Nephron progenitor cell (in vitro differentiated cells): Measurements from ENCODE around the gene PFKL.

ENCODE experiments used
- DNase-seq: peaks from one replicate; pipeline ENCODE4 v3.0.0; 2021
- H3K27ac Mint-ChIP-seq: 2 replicates; pipeline ENCODE4 v1.8.0; 2021; ENCODE audit warnings: mild to moderate bottlenecking, moderate library complexity, mixed read lengths
- H3K27me3 Mint-ChIP-seq: 2 replicates; pipeline ENCODE4 v1.8.0; 2021; ENCODE audit warnings: mild to moderate bottlenecking, low read depth, mixed read lengths; ENCODE audit not compliant: poor library complexity
- H3K36me3 Mint-ChIP-seq: 2 replicates; pipeline ENCODE4 v1.8.0; 2021; ENCODE audit warnings: low read depth, mixed read lengths
- H3K4me1 Mint-ChIP-seq: 2 replicates; pipeline ENCODE4 v1.8.0; 2021; ENCODE audit warnings: mixed read lengths
- H3K4me3 Mint-ChIP-seq: 2 replicates; pipeline ENCODE4 v1.8.0; 2021; ENCODE audit warnings: mild to moderate bottlenecking, moderate library complexity, mixed read lengths
- H3K9me3 Mint-ChIP-seq: 2 replicates; pipeline ENCODE4 v1.8.0; 2021; ENCODE audit warnings: mild to moderate bottlenecking, moderate library complexity, mixed read lengths
- TF ChIP-seq, protein P1 (sequence below): fragments of 200-600 bp; sonication (generic); IDR thresholded peaks from 2 replicates; pipeline ENCODE4 v1.5.0; 2021; ENCODE audit warnings: antibody characterized with exemption

Gene PFKL

DNA sequence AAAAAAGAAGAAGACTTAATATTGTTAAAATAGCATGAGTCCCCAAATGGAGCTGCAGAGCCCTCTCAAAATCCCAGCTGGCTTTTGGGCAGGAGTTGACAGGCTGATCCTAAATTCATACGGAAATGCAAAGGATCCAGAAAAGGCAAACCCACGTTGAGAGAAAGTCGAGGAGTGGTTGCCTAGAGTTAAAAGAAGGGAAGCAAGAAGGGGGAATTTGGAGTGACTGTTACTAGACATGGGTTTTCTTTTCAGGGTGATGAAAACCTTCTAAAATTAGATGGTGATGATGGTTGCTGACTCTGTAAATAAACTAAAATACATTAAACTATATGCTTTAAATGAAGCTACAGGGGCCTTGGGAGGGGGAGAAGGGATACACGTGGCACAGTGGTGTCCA, 39.8 kb upstream of the PFKL start:
- H3K27me3 Mint-ChIP-seq = peaks cover 18% of the 10 kb centered on the region
- TF ChIP-seq, protein P1, sequence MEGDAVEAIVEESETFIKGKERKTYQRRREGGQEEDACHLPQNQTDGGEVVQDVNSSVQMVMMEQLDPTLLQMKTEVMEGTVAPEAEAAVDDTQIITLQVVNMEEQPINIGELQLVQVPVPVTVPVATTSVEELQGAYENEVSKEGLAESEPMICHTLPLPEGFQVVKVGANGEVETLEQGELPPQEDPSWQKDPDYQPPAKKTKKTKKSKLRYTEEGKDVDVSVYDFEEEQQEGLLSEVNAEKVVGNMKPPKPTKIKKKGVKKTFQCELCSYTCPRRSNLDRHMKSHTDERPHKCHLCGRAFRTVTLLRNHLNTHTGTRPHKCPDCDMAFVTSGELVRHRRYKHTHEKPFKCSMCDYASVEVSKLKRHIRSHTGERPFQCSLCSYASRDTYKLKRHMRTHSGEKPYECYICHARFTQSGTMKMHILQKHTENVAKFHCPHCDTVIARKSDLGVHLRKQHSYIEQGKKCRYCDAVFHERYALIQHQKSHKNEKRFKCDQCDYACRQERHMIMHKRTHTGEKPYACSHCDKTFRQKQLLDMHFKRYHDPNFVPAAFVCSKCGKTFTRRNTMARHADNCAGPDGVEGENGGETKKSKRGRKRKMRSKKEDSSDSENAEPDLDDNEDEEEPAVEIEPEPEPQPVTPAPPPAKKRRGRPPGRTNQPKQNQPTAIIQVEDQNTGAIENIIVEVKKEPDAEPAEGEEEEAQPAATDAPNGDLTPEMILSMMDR = no peak
- H3K4me1 Mint-ChIP-seq = peaks cover 9% of the 10 kb centered on the region
- H3K9me3 Mint-ChIP-seq = no peaks in the 10 kb centered on the region
- H3K27ac Mint-ChIP-seq = no peak overlapping the region
- no peak overlapping the region for H3K4me3 Mint-ChIP-seq
- H3K36me3 Mint-ChIP-seq = no peaks in the 10 kb centered on the region
- no peak for DNase-seq

GRCh38 chr21:44260791-44261631, 38.8 kb upstream of the PFKL start:
- Mint-ChIP-seq H3K27me3 (peaks cover 18% of the 10 kb centered on the region), H3K36me3 (no peaks in the 10 kb centered on the region), H3K4me3 (no peak overlapping the region), H3K27ac (no peak overlapping the region), H3K4me1 (peaks cover 9% of the 10 kb centered on the region), H3K9me3 (no peaks in the 10 kb centered on the region)
- TF ChIP-seq, protein P1 = no peak
- no peak for DNase-seq

- Mint-ChIP-seq H3K27me3 (peaks cover 18% of the 10 kb centered on the region), H3K4me1 (peaks cover 15% of the 10 kb centered on the region), H3K36me3 (no peaks in the 10 kb centered on the region), H3K9me3 (no peaks in the 10 kb centered on the region), H3K27ac (no peak within 1 kb of the TSS), H3K4me3 (no peak within 1 kb of the TSS)
- no peak for DNase-seq
- TF ChIP-seq, protein P1 = no peak
These were observed 38.1 kb upstream of the PFKL start, which contains the start of gene DNMT3L for GRCh38 chr21:44261675-44262295. DNMT3L (minus strand) TSS chr21:44261897; CDS start chr21:44261259, 638 bp downstream.

DNA sequence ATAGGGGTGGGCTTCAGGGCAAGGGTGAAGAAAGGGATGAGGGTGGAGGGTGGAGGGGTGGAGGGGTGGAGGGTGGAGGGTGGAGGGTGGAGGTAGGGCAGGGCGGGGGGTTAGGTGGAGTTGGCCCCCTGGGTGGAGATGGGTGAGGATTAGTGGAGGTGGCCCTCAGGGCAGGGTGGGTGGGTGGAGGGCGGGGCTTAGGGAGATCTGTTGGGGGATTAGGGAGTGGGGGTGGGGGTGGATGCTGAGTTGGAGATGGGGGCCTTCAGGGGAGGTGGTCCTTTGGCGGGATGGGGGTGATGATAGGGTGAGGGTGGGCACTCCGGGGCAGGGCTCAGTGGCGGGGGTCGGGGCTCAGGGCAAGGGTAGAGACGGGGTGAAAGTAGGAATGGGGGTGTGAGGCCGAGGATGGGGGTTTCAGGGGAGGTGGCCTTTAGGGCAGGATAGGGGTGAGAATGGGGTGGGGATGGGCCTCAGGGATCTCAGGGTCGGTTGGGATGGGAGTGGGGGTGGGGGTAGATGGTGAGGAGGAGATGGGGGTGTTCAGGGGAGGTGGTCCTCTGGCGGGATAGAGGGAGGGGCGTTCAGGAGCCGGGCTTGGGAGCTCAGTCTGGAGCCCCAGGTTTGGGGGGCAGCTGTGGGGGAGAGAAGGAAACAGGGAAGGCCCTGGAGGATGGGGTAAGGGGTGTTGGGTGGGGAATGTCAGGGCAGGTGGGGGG, 37.4 kb upstream of the PFKL start:
- Mint-ChIP-seq H3K4me1 (peaks cover 15% of the 10 kb centered on the region), H3K4me3 (no peak overlapping the region)
- TF ChIP-seq, protein P1 = no peak

DNA sequence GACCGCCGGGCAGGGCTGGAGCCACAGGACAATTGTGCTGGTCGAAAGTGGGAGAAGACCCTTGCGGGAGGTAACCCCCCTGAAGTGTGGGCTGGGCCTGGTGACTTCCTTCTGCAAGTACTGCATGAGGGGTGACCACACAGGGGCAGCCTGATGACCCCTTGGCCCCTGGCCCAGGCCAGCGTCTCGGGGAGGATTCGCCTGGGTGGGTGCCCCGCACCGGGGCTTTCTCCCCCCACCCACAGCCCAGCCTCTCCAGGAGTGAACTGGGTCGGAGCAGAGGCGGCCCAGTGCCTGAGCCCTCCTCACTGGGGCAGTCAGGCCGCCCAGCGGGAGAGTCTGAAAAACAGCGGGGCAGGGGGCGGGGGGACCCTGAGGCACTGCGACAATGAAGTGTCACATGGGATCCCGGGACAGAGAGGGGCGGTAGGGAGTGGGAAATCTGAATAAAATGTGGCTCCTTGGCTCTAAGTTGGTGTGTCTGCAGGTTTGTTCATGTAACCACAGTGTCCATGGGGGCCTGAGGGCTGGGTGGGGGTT, 36.6 kb upstream of the PFKL start:
- H3K27ac Mint-ChIP-seq = peak overlapping the region; percentile 90
- H3K4me1 Mint-ChIP-seq = peaks cover 15% of the 10 kb centered on the region
- TF ChIP-seq, protein P1 = no peak
- H3K27me3 Mint-ChIP-seq = peaks cover 18% of the 10 kb centered on the region
- H3K36me3 Mint-ChIP-seq = no peaks in the 10 kb centered on the region
- no peaks in the 10 kb centered on the region for H3K9me3 Mint-ChIP-seq
- peak overlapping the region; percentile 56 for H3K4me3 Mint-ChIP-seq
- DNase-seq = peak; percentile 68

More for the DNA sequence above, 37.4 kb upstream of the PFKL start:
- Mint-ChIP-seq H3K9me3 (no peaks in the 10 kb centered on the region), H3K27me3 (peaks cover 18% of the 10 kb centered on the region), H3K36me3 (no peaks in the 10 kb centered on the region), H3K27ac (no peak overlapping the region)
- no peak for DNase-seq
